Measurements from ENCODE around the gene ATG16L2.
"Not testable (repeated sequence)": the region's sequence is repeated elsewhere in the genome, so short reads cannot be mapped to it uniquely, and the experiment has no call there.

The ATG16L2 gene

DNA sequence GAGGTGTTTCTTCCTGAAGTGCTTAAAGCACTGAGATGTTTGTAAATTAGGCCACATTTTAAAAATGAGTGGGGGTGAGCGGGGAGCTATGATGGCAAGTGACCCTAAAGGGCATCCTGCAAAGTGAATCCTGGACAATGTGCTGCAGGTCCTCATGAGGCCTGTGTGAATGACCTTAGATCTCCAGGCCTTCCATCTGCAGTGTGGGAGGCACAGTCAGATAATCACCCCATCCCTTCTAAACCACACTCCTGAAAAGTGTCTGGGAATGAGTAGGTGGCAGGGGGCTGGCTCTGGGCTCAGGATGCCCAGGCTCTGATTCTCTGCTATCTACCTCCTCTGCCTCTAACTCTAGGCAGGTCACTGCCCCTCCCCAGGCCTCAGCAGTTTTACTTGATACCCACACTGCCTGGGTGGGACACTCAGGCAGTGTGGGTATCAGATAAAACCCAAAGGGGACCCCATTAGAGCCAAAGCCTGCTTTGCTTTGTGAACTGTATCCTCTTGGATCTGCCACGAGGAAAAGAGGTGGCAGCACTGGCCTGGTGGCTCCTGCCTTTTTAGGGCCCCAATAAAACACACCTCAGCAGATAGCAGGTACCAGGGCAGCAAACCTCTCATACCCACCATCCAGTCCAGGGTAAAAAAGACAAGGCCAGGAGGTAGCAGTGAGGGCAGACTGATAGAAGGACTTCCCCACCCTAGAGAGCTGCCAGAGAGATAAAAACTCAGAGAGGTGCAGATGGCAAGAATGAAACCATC is 30.9 kb upstream of the ATG16L2 start:
- no peaks in the 10 kb centered on the region for H3K9me3 Mint-ChIP-seq
- no peak for ATAC-seq (ENCODE audit: low read depth)
- no peak overlapping the region for H3K27ac Mint-ChIP-seq
- H3K4me3 Mint-ChIP-seq, result peak overlapping the region; percentile 73
- peaks cover 29% of the 10 kb centered on the region for H3K4me1 Mint-ChIP-seq
- no peak for DNase-seq (ENCODE audit: low spot score in 2 of 2)
- no peaks in the 10 kb centered on the region for H3K36me3 Mint-ChIP-seq
- no peaks in the 10 kb centered on the region for H3K27me3 Mint-ChIP-seq

DNA sequence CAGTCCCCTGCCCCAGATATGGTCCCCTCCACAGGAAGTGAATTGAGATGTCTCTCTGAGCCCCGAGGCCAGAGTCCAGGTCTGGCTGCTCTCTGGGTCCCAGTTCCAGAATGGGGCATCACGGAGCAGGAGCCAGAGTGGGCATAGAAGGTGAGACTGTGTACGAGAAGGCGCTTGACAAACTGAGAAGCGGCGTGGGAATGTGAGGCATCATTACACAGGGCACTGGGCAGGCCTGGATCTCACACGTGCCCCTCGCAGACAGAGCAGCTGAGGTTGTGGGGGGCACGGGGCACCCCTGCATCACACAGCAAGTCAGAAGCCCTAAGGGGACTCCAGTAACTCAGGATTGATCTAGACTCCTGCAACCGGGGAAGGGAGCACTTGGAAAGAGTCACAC is 29.5 kb upstream of the ATG16L2 start:
- no peak for ATAC-seq (ENCODE audit: low read depth)
- Mint-ChIP-seq H3K27me3 (no peaks in the 10 kb centered on the region), H3K27ac (no peak overlapping the region), H3K4me3 (no peak overlapping the region), H3K9me3 (no peaks in the 10 kb centered on the region), H3K4me1 (peaks cover 26% of the 10 kb centered on the region), H3K36me3 (no peaks in the 10 kb centered on the region)
- no peak for DNase-seq (ENCODE audit: low spot score in 2 of 2)

DNA sequence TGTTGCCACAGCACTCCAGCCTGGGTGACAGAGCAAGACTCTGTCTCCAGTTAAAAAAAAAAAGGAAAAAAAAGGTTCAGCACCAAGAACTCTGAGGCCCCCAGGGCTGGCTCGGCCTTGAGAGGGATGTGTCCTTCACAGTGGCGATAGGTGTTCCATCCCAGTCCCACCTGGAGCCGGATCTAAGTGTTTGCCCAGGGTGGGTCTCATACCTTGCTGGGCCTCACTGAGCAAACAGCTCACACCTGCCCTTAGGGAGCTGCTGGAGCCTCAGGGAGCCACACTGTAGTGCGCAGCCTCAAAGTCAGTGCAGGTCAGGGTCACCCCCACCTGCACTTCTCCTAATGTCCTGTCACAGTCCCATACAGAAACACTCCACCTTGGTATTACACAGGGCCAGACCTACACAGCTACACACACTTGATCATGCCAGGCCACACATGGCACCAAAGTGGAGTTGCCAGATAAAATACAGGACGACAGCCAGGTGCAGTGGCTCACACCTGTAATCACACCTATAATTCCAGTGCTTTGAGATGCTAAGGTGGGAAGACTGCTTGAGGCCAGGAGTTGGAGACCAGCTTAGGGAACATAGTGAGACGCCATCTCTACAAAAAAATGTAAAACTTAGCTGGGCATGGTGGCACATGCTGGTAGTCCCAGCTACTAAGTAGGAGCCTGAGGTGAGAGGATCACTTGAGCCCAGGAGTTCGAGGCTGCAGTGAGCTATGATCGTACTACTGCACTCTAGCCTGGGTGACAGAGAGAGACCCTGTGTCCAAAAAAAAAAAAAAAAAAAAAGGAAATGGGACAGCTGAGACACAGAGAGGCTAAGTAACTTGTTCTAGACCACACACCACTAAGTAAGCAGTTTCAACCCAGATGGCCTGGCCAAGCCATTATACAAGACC is 27.7 kb upstream of the ATG16L2 start:
- H3K27me3 Mint-ChIP-seq, result no peaks in the 10 kb centered on the region
- DNase-seq (ENCODE audit: low spot score in 2 of 2) (no peak), ATAC-seq (ENCODE audit: low read depth) (no peak)
- H3K4me3 Mint-ChIP-seq, result no peak overlapping the region
- H3K4me1 Mint-ChIP-seq, result peaks cover 22% of the 10 kb centered on the region
- H3K36me3 Mint-ChIP-seq, result no peaks in the 10 kb centered on the region
- peak overlapping the region; percentile 72 for H3K27ac Mint-ChIP-seq
- no peaks in the 10 kb centered on the region for H3K9me3 Mint-ChIP-seq

DNA sequence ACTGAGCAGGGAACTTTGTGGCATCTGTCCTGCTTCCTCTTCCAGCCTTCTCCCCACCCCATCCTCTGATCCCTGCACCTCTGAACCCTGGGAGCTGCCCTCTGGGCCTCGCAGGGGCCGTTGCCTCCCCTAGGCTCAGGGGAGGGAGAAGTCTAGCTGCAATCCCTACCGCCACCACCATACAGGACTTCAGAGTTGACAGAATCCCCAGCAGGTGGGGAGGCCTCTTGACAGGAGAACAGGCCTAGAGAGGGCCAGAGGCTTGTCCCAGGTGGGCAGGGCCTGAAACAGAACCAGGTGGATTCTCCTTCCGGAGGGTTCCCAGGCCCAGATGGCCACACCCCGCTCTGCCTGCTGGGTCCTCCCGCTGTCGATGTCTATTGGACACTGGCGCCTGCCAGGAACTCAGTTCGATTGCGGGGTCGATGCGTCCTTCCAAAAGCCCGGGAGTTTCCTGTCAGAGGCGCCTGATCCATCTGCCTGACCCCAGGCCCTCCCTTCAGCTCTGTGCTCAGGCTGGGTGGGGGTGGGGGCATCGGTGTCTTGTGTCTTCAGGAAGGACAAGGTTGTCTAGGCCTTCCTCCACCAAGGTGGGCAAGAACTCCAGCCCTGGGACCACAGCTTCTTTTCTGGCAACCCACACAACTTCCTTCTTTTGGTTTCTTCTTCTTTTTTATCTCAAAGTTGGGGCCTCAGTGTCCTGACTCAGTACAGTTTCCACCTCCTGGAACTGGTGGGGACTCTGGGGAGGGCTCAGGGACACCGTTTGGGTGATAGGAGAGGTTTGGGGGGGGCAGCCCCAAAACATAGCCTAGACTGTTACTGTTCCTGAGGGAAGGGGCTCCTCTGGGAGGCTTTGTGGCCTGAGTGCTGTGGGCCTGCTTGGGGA is 26.8 kb upstream of the ATG16L2 start:
- H3K36me3 Mint-ChIP-seq, result no peaks in the 10 kb centered on the region
- DNase-seq (ENCODE audit: low spot score in 2 of 2), result peak; percentile 28 to 41
- no peaks in the 10 kb centered on the region for H3K27me3 Mint-ChIP-seq
- H3K9me3 Mint-ChIP-seq, result no peaks in the 10 kb centered on the region
- ATAC-seq (ENCODE audit: low read depth), result peak; percentile 85
- peaks cover 18% of the 10 kb centered on the region for H3K4me1 Mint-ChIP-seq
- peak overlapping the region; percentile 37 for H3K4me3 Mint-ChIP-seq
- peak overlapping the region; percentile 72 for H3K27ac Mint-ChIP-seq

DNA sequence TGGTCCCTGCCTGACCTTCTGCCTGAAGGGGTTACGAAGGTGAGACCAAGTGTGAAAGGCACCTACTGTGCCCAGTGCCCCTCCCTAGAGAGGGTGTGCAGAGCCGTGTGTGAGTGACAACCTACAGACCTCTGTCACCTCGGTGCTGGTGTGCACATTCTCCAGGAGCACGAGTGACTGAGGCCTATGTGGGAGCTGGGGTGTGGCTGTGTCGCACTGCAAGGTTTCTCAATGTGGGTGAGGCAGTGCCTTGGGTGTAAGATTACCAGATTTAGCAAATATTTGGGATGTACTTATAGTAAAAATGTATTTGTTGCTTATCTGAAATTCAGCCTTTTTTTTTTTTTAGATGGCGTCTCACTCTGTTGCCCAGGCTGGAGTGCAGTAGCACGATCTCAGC is 26.0 kb upstream of the ATG16L2 start:
- H3K27me3 Mint-ChIP-seq, result no peaks in the 10 kb centered on the region
- DNase-seq (ENCODE audit: low spot score in 2 of 2), result no peak
- peak overlapping the region; percentile 1 for H3K4me3 Mint-ChIP-seq
- no peak for ATAC-seq (ENCODE audit: low read depth)
- peak overlapping the region; percentile 72 for H3K27ac Mint-ChIP-seq
- H3K9me3 Mint-ChIP-seq, result no peaks in the 10 kb centered on the region
- no peaks in the 10 kb centered on the region for H3K36me3 Mint-ChIP-seq
- peaks cover 25% of the 10 kb centered on the region for H3K4me1 Mint-ChIP-seq

DNA sequence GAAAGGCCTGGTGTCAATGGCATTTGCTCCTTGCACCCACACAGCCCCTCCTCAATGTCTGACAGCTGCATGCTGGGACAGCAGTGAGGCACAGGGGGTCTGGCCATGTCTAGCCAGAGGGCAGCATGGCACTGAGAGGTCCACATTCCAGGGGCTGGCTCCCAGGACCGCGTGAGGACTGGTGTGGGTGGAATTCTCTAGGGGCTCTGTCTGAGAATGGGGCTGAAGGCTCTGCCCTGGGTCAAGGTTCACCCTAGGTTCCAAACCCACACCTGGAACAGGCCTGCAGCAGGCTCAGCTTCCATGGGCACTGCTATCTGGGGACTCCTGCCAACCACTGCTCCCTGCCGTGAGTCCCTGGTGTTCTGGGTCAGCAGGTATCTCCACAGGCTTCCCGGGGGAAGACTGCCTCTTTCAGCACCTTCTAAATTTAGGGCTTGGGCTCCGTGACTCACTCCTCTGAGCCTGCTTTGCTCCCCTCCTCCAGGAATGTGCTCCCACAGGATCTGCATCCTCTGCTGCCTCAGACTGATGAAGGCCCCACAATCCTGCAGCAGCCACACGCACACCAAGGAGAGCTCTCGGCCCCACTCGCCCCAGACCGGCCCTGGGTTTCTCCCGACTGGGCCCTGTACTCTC is 24.6 kb upstream of the ATG16L2 start:
- H3K9me3 Mint-ChIP-seq, result no peaks in the 10 kb centered on the region
- H3K4me3 Mint-ChIP-seq, result no peak overlapping the region
- H3K27ac Mint-ChIP-seq, result no peak overlapping the region
- H3K27me3 Mint-ChIP-seq, result no peaks in the 10 kb centered on the region
- H3K4me1 Mint-ChIP-seq, result peaks cover 33% of the 10 kb centered on the region
- no peak for ATAC-seq (ENCODE audit: low read depth)
- DNase-seq (ENCODE audit: low spot score in 2 of 2), result no peak
- no peaks in the 10 kb centered on the region for H3K36me3 Mint-ChIP-seq

DNA sequence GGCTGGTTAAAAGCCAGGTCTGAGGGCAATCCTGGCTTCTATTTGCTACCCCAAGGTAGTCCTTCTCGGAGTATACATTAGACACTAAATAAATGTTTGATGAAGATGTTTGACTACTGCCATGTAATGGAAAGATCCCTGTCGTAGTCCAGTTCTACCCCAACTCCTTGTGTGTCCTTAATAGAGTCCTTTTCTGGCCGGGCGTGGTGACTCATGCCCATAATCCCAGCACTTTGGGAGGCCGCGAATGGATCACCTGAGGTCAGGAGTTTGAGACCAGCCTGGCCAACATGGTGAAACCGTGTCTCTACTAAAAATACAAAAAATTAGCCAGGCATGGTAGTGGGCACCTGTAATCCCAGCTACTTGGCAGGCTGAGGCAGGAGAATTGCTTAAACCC is 23.0 kb upstream of the ATG16L2 start:
- H3K4me3 Mint-ChIP-seq; H3K36me3 Mint-ChIP-seq; DNase-seq (ENCODE audit: low spot score in 2 of 2); ATAC-seq (ENCODE audit: low read depth); H3K9me3 Mint-ChIP-seq; H3K27me3 Mint-ChIP-seq: not testable (repeated sequence)
- peaks cover 36% of the 10 kb centered on the region for H3K4me1 Mint-ChIP-seq
- H3K27ac Mint-ChIP-seq, result peak overlapping the region; percentile 45

DNA sequence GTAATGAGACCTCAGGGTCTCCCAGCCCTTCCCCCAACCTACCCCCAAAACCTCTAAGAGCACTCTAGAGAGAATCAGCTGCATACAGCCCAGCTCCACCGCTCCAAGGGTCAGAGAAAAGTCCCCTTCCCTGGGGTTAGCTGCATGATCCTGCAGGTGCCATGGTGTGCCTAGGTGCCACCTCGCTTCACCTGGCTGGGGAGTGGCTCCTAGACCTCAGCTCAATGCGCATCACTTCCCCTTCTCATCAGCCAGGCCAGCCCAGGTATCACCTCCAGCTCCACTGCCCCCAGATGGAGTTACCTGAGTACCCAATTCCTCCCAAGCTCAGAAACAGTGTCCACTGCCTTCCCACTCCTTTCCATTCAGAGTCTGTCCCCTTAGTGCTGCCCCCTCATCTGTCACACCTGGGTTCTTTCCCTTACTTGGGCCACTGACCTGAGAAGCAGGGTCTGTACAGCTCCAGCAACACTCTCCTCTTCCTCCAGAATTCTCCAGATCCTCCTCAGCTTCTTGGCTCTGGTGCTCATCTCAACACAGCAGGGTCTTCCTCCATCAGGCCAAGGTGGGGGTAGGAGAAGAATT is 21.7 kb upstream of the ATG16L2 start:
- ATAC-seq (ENCODE audit: low read depth) (no peak), DNase-seq (ENCODE audit: low spot score in 2 of 2) (no peak)
- H3K27ac Mint-ChIP-seq, result peak overlapping the region; percentile 99
- peak overlapping the region; percentile 93 for H3K4me3 Mint-ChIP-seq
- H3K27me3 Mint-ChIP-seq, result no peaks in the 10 kb centered on the region
- H3K36me3 Mint-ChIP-seq, result no peaks in the 10 kb centered on the region
- no peaks in the 10 kb centered on the region for H3K9me3 Mint-ChIP-seq
- peaks cover 28% of the 10 kb centered on the region for H3K4me1 Mint-ChIP-seq

DNA sequence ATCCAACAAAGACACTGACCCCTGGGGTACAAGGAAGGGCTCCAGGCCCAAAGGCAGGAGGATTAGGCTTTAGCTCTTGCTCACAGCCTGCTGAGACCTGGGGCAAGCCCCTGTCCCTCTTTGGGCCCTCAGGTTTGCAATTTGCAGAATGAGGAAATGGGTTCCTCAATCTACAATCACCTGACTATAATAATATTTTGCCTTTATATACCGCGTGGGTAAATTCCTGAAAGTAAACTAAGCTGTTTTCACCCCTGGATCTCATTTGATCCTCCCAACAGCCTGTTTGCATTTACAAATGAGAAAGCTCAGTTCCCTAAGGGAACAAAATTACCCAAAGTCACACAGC is 21.2 kb upstream of the ATG16L2 start:
- peak in 1 of 2 donors; percentile 40 for DNase-seq (ENCODE audit: low spot score in 2 of 2)
- Mint-ChIP-seq H3K27ac (peak overlapping the region; percentile 99), H3K36me3 (no peaks in the 10 kb centered on the region), H3K27me3 (no peaks in the 10 kb centered on the region), H3K4me1 (peaks cover 23% of the 10 kb centered on the region), H3K4me3 (peak overlapping the region; percentile 93), H3K9me3 (no peaks in the 10 kb centered on the region)
- ATAC-seq (ENCODE audit: low read depth), result peak; percentile 39

DNA sequence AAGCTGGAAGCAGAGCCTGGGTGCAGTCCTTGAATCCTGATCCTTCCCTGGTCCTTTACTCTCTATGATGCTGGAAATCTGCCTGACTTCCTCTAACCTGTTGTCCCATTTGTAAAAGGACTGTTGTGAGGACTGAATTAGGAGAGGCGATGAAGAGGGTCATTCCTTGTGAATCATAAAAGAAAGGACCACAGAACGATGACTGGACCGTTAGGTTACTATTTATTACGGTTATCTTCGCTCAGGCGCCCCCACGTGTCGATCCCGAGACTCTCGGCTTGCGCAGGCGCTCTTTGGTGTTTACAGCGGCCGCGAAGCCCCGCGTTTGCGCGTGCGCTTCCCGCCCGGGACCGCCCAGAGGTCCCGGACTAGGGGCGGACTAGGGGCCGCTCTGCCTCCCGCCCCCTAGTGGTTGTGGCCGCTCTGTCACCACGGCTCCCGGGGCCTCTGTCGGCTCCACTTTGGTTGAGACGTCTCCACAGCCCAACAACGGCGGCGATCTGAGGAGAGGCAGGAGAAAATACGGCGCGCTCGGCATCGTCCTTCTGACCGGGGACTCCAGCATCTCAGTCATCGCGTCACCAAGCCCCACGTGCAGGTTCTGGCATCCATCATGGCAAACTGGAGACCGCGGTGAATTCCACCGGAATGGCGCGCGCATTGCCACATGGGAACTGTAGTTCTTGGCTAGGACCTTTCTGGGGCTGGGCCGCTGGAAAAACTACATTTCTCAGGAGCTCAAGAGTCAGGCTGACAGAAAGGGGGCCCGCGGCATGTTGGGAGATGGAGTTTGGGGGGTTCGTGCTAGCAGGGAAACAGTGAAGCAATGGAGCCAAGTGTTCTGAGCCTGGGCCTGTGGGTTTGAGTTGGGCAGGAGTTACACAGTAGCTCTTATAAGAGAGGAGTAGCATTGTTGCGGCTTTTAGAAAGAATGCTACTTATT is 20.5 kb upstream of the ATG16L2 start, which contains the start of gene STARD10:
STARD10 (minus strand) TSS at position 623 of the 943 bp plus-strand sequence. CDS start 12,866 bp downstream, outside the sequence.
- DNase-seq (ENCODE audit: low spot score in 2 of 2), result peak; percentile 94 to 95
- peak; percentile 86 for ATAC-seq (ENCODE audit: low read depth)
- H3K4me1 Mint-ChIP-seq, result peaks cover 22% of the 10 kb centered on the region
- no peaks in the 10 kb centered on the region for H3K27me3 Mint-ChIP-seq
- peak within 1 kb of the TSS; percentile 99 for H3K27ac Mint-ChIP-seq
- H3K4me3 Mint-ChIP-seq, result peak within 1 kb of the TSS; percentile 93
- H3K36me3 Mint-ChIP-seq, result no peaks in the 10 kb centered on the region
- no peaks in the 10 kb centered on the region for H3K9me3 Mint-ChIP-seq

DNA sequence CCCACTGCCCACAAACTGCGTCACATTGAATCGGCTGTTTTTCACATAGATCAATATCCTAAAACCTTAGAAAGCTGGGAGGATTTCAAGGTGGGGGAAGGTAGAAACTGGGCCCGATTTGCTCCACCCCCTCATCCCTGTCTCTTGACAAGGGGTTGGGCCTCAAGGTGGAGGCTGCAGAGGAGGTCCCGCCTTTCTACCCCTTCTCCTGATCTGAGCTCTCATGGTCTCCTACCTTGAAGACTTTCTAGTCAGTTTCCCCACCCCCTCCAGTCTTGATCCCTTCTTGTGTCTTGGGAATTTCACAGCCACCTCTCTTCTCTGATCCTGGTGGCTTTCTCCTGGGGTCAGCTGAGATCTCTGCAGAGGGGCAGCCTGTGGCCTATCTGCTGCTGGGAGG is 15.8 kb upstream of the ATG16L2 start:
- DNase-seq (ENCODE audit: low spot score in 2 of 2) (no peak), ATAC-seq (ENCODE audit: low read depth) (no peak)
- Mint-ChIP-seq H3K27ac (no peak overlapping the region), H3K36me3 (no peaks in the 10 kb centered on the region), H3K4me3 (no peak overlapping the region), H3K27me3 (no peaks in the 10 kb centered on the region), H3K9me3 (no peaks in the 10 kb centered on the region), H3K4me1 (peaks cover 13% of the 10 kb centered on the region)

DNA sequence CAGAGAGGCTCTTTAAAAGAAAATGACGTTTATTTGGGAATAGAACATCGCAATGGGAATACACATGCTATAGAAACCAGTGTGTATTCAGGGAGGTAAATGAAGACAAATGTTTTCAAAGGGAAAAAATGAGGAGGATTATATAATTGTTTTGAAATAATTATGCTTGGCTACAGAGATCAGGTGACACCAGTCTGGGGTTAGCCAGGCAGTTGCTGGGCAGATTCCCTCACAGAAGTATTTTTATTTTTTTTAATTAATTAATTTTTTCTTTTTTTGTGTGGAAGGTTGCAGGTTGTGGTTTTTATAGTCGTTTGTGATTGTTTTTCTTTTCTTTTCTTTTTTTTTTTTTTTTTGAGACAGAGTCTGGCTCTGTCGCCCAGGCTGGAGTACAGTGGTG is 14.8 kb upstream of the ATG16L2 start:
- peaks cover 12% of the 10 kb centered on the region for H3K4me1 Mint-ChIP-seq
- no peak overlapping the region for H3K4me3 Mint-ChIP-seq
- H3K36me3 Mint-ChIP-seq, result no peaks in the 10 kb centered on the region
- H3K27ac Mint-ChIP-seq, result no peak overlapping the region
- H3K9me3 Mint-ChIP-seq, result no peaks in the 10 kb centered on the region
- DNase-seq (ENCODE audit: low spot score in 2 of 2) (no peak), ATAC-seq (ENCODE audit: low read depth) (peak; percentile 56)
- H3K27me3 Mint-ChIP-seq, result no peaks in the 10 kb centered on the region

Data from memory B cell (primary cell).